Measurements from ENCODE around the gene MAGI1. TPM values are rescaled to one million over a fixed set of nuclear protein-coding genes. Genes with fewer than 3 reads are reported as not detected.

Gene MAGI1
- total RNA-seq, 1 donor from 2014 or later, result 5.0 TPM

DNA sequence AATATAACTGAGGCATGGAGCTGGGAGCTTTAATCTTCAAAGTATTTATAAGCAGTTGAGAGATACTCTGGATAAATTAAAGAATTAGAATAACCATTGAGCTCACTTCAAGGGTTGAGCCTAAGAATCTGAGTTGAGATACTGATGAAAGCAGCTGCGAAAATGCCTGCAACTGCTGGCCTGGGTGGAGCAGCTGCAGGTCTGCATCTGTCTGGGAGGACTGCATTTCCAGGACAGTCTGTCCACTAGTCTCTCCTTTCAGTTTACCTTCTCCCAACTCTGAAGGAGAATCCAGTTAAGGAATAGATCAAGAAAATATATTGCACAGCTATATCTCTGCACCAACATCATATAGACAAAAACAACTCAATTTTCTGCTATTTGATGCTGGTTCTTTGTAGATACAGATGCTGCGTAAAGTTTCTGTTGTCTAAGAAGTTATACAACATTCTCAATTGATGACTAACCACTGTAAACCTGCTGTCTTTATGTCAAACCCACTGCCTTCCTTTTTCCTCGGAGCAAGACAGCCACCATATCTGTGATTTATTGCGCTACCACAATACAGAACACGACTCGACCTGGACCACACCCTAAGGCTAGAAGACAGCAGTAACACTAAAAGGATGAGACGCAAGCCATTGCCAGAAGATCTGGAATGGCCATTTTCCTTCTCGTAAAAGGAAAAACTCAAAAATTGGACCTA is 245.1 kb downstream of the MAGI1 start:
- Histone ChIP-seq H3K27me3 (ENCODE audit: control insufficient read depth, insufficient read depth, low read length) (no peaks in the 10 kb centered on the region), H3K36me3 (ENCODE audit: control insufficient read depth, insufficient read depth, low read length) (no peaks in the 10 kb centered on the region), H3K4me3 (ENCODE audit: low read depth, low read length) (no peak overlapping the region)
- TF ChIP-seq, protein P1, sequence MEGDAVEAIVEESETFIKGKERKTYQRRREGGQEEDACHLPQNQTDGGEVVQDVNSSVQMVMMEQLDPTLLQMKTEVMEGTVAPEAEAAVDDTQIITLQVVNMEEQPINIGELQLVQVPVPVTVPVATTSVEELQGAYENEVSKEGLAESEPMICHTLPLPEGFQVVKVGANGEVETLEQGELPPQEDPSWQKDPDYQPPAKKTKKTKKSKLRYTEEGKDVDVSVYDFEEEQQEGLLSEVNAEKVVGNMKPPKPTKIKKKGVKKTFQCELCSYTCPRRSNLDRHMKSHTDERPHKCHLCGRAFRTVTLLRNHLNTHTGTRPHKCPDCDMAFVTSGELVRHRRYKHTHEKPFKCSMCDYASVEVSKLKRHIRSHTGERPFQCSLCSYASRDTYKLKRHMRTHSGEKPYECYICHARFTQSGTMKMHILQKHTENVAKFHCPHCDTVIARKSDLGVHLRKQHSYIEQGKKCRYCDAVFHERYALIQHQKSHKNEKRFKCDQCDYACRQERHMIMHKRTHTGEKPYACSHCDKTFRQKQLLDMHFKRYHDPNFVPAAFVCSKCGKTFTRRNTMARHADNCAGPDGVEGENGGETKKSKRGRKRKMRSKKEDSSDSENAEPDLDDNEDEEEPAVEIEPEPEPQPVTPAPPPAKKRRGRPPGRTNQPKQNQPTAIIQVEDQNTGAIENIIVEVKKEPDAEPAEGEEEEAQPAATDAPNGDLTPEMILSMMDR (IDR thresholded peaks at IDR 0.05; ENCODE audit: insufficient read depth, low read length, severe bottlenecking), result no peak
- FAIRE-seq (no peak), DNase-seq (ENCODE audit: low read depth) (peak; percentile 29)

DNA sequence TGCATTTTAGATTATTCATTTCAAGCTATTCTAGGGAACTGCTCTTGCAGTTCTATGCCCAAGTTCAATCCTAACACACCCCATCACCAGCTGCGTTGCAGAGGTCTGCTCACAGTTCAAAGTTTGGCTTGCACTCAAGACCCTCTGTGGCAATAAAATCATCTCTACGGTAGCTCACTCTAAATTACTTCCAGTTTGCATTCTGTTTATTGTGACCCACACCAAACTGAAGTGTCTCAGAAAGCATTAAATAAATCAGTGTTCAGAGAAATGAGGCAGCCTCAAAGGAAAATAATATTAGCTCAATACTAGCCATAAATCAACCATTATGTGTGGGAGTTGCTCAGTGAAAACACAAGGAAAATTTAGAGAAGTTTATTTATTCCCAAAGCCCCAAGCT is 250.3 kb downstream of the MAGI1 start:
- no peak overlapping the region for H3K4me3 ChIP-seq (ENCODE audit: low read depth, low read length)
- TF ChIP-seq, protein P1 (IDR thresholded peaks at IDR 0.05; ENCODE audit: insufficient read depth, low read length, severe bottlenecking), result no peak
- DNase-seq (ENCODE audit: low read depth) (no peak), FAIRE-seq (no peak)
- no peaks in the 10 kb centered on the region for H3K36me3 ChIP-seq (ENCODE audit: control insufficient read depth, insufficient read depth, low read length)
- H3K27me3 ChIP-seq (ENCODE audit: control insufficient read depth, insufficient read depth, low read length), result no peaks in the 10 kb centered on the region

DNA sequence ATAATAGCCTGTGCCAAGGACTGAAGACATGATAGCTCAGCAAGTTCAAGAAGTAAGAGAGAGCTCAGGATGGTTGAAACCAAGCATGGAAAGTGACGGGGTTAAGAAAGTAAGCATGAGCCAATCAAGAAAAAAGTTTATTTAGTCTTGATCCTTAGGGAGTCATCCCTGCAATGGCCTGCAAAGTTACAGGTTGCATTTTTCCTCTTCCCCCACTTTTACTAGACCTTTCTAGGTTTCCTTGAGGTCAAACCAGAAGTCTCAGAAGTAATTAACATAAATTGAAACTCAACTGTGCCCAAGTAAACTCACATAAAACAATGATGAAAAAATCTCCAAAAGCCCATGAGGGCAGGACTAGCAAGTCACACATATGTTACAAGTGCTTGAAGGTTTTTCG is 250.9 kb downstream of the MAGI1 start:
- DNase-seq (ENCODE audit: low read depth), result no peak
- TF ChIP-seq, protein P1 (IDR thresholded peaks at IDR 0.05; ENCODE audit: insufficient read depth, low read length, severe bottlenecking), result no peak
- no peak for FAIRE-seq
- H3K4me3 ChIP-seq (ENCODE audit: low read depth, low read length), result no peak overlapping the region
- H3K36me3 ChIP-seq (ENCODE audit: control insufficient read depth, insufficient read depth, low read length), result no peaks in the 10 kb centered on the region
- H3K27me3 ChIP-seq (ENCODE audit: control insufficient read depth, insufficient read depth, low read length), result no peaks in the 10 kb centered on the region

DNA sequence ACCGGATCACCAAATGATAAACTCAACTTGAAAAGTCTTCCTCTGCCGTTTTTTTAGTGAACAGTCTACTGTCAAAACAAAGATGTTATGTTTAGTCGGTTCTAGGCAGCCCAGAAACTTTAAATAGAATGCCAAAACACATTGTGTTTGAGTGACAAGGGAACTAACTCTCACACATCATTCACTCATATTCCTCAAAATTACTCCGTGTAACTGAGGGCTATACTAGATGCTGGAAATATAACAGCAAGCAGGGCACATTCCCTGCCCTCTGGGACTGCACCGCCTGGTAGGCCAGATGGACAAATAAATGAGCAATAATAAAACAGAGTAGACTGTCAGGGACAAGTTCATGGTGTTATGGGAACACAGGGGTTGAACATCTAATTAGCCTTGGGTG is 251.4 kb downstream of the MAGI1 start:
- TF ChIP-seq, protein P1 (IDR thresholded peaks at IDR 0.05; ENCODE audit: insufficient read depth, low read length, severe bottlenecking), result no peak
- Histone ChIP-seq H3K36me3 (ENCODE audit: control insufficient read depth, insufficient read depth, low read length) (no peaks in the 10 kb centered on the region), H3K27me3 (ENCODE audit: control insufficient read depth, insufficient read depth, low read length) (no peaks in the 10 kb centered on the region), H3K4me3 (ENCODE audit: low read depth, low read length) (no peak overlapping the region)
- DNase-seq (ENCODE audit: low read depth) (no peak), FAIRE-seq (no peak)

DNA sequence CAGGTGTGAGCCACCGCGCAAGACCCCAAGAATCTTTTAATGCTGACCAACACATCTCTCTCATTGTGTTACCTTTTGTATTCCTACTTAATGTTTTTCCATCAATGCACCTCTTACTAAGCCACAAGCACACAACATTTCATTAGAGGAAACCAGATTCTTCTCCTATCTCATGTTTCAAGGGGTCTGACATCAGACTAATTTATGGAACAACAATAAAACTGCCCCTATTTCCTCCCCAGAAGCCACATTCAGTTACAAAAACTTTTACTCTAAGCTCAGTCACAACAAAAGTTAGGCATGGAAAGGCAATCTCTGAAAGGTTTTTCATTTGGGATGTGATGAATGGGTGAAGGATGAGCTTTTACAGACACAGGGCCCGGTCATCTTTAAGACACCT is 251.8 kb downstream of the MAGI1 start:
- DNase-seq (ENCODE audit: low read depth) (no peak), FAIRE-seq (no peak)
- TF ChIP-seq, protein P1 (IDR thresholded peaks at IDR 0.05; ENCODE audit: insufficient read depth, low read length, severe bottlenecking), result no peak
- Histone ChIP-seq H3K27me3 (ENCODE audit: control insufficient read depth, insufficient read depth, low read length) (no peaks in the 10 kb centered on the region), H3K4me3 (ENCODE audit: low read depth, low read length) (no peak overlapping the region), H3K36me3 (ENCODE audit: control insufficient read depth, insufficient read depth, low read length) (no peaks in the 10 kb centered on the region)

All from bronchial epithelial cell (primary cell).